ENCODE data around the gene ANKS1B.

ANKS1B gene

GRCh38 chr12:98818239-98818638, 1166.5 kb downstream of the ANKS1B start:
- Mint-ChIP-seq H3K27me3 (peaks cover 12% of the 10 kb centered on the region), H3K4me3 (no peak overlapping the region), H3K36me3 (no peaks in the 10 kb centered on the region), H3K27ac (no peak overlapping the region), H3K4me1 (no peaks in the 10 kb centered on the region), H3K9me3 (no peaks in the 10 kb centered on the region)

- Mint-ChIP-seq H3K36me3 (no peaks in the 10 kb centered on the region), H3K4me3 (no peak overlapping the region), H3K9me3 (no peaks in the 10 kb centered on the region), H3K27me3 (peaks cover 12% of the 10 kb centered on the region), H3K27ac (no peak overlapping the region), H3K4me1 (no peaks in the 10 kb centered on the region)
Observed at GRCh38 chr12:98817742-98818141, 1167.0 kb downstream of the ANKS1B start.

DNA sequence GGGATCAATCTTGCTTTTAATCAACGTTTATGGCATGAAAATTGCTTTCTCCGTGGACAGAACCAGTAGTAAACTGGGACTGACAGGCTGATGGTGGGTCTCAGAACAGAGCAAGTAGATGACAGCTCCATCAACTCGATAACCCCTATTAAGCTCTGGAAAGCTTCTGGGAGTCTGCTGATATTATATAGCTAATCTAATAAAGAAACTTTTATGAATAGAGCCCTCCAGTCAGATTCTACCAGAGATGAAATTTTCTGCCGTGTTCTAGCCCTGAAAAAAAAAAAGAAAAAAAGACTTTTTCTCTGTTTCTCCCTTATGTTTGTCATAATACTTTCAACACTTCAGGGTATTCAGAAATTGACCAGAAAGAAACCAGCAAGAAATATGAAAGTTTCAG, 1168.0 kb downstream of the ANKS1B start:
- H3K27ac Mint-ChIP-seq: no peak overlapping the region
- H3K36me3 Mint-ChIP-seq: no peaks in the 10 kb centered on the region
- H3K4me1 Mint-ChIP-seq: no peaks in the 10 kb centered on the region
- peaks cover 12% of the 10 kb centered on the region for H3K27me3 Mint-ChIP-seq
- no peaks in the 10 kb centered on the region for H3K9me3 Mint-ChIP-seq
- H3K4me3 Mint-ChIP-seq: no peak overlapping the region

- peaks cover 12% of the 10 kb centered on the region for H3K27me3 Mint-ChIP-seq
- no peak overlapping the region for H3K27ac Mint-ChIP-seq
- no peak overlapping the region for H3K4me3 Mint-ChIP-seq
- H3K36me3 Mint-ChIP-seq: no peaks in the 10 kb centered on the region
- no peaks in the 10 kb centered on the region for H3K4me1 Mint-ChIP-seq
- H3K9me3 Mint-ChIP-seq: no peaks in the 10 kb centered on the region
Observed at GRCh38 chr12:98814254-98814653, 1170.5 kb downstream of the ANKS1B start.

- H3K36me3 Mint-ChIP-seq: no peaks in the 10 kb centered on the region
- no peak overlapping the region for H3K27ac Mint-ChIP-seq
- peaks cover 4% of the 10 kb centered on the region for H3K27me3 Mint-ChIP-seq
- H3K9me3 Mint-ChIP-seq: no peaks in the 10 kb centered on the region
- no peak overlapping the region for H3K4me3 Mint-ChIP-seq
- H3K4me1 Mint-ChIP-seq: no peaks in the 10 kb centered on the region
Observed at GRCh38 chr12:98812225-98812624, 1172.5 kb downstream of the ANKS1B start.

- Mint-ChIP-seq H3K9me3 (no peaks in the 10 kb centered on the region), H3K4me3 (no peak overlapping the region), H3K4me1 (no peaks in the 10 kb centered on the region), H3K27me3 (peaks cover 3% of the 10 kb centered on the region), H3K36me3 (no peaks in the 10 kb centered on the region), H3K27ac (no peak overlapping the region)
Observed at GRCh38 chr12:98808243-98808875, 1176.4 kb downstream of the ANKS1B start.

DNA sequence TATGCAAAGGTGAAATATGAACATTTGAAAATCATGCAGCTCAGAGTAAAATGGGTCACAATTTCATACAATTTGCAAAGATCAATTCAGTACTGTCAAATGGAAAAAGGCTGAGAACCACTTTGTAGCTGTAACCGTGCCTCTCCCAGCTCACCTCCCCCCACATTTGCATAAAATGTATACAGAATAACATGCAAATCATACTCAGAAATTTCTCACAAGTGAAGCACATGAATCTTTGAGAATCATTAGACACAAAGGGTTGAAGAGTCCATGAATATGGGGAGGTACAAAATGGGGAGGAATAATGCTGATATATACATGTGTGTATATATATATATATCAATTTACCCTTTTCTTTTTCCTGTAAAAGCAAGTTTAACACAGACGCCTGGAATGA, 1177.5 kb downstream of the ANKS1B start:
- no peaks in the 10 kb centered on the region for H3K4me1 Mint-ChIP-seq
- no peaks in the 10 kb centered on the region for H3K9me3 Mint-ChIP-seq
- peaks cover 3% of the 10 kb centered on the region for H3K27me3 Mint-ChIP-seq
- H3K27ac Mint-ChIP-seq: no peak overlapping the region
- H3K36me3 Mint-ChIP-seq: no peaks in the 10 kb centered on the region
- no peak overlapping the region for H3K4me3 Mint-ChIP-seq

GRCh38 chr12:98803468-98804209, 1181.1 kb downstream of the ANKS1B start:
- Mint-ChIP-seq H3K9me3 (no peaks in the 10 kb centered on the region), H3K4me3 (no peak overlapping the region), H3K27me3 (peaks cover 6% of the 10 kb centered on the region), H3K4me1 (no peaks in the 10 kb centered on the region), H3K36me3 (no peaks in the 10 kb centered on the region), H3K27ac (no peak overlapping the region)

GRCh38 chr12:98799822-98800221, 1184.9 kb downstream of the ANKS1B start:
- no peaks in the 10 kb centered on the region for H3K4me1 Mint-ChIP-seq
- no peak overlapping the region for H3K27ac Mint-ChIP-seq
- no peak overlapping the region for H3K4me3 Mint-ChIP-seq
- H3K27me3 Mint-ChIP-seq: peaks cover 10% of the 10 kb centered on the region
- no peaks in the 10 kb centered on the region for H3K36me3 Mint-ChIP-seq
- H3K9me3 Mint-ChIP-seq: no peaks in the 10 kb centered on the region

GRCh38 chr12:98799146-98799810, 1185.5 kb downstream of the ANKS1B start:
- Mint-ChIP-seq H3K36me3 (no peaks in the 10 kb centered on the region), H3K27ac (no peak overlapping the region), H3K4me1 (no peaks in the 10 kb centered on the region), H3K4me3 (no peak overlapping the region), H3K27me3 (peaks cover 12% of the 10 kb centered on the region), H3K9me3 (no peaks in the 10 kb centered on the region)

GRCh38 chr12:98797200-98797599, 1187.5 kb downstream of the ANKS1B start:
- Mint-ChIP-seq H3K9me3 (no peaks in the 10 kb centered on the region), H3K4me1 (no peaks in the 10 kb centered on the region), H3K27me3 (peaks cover 14% of the 10 kb centered on the region), H3K36me3 (no peaks in the 10 kb centered on the region), H3K27ac (no peak overlapping the region), H3K4me3 (no peak overlapping the region)

DNA sequence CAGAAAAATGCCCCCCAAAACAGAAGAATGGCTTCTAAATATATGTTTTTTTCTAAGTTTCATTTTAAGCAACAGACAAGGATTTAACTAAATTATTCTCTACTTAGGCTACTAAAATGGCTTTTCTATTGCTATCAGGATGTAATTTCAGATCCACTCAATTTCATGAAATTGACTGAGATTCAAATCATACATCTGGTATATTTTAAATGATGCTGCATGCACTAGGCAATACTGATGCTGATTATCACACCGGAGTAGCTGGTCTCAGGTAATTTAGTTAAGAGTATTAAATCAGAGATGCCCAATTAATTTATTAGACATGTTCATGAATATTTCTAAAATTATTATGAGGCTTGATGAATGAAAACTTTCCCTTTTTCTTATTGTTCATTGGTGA, 1188.0 kb downstream of the ANKS1B start:
- no peak overlapping the region for H3K4me3 Mint-ChIP-seq
- H3K36me3 Mint-ChIP-seq: no peaks in the 10 kb centered on the region
- no peaks in the 10 kb centered on the region for H3K9me3 Mint-ChIP-seq
- no peak overlapping the region for H3K27ac Mint-ChIP-seq
- no peaks in the 10 kb centered on the region for H3K4me1 Mint-ChIP-seq
- H3K27me3 Mint-ChIP-seq: peaks cover 14% of the 10 kb centered on the region

DNA sequence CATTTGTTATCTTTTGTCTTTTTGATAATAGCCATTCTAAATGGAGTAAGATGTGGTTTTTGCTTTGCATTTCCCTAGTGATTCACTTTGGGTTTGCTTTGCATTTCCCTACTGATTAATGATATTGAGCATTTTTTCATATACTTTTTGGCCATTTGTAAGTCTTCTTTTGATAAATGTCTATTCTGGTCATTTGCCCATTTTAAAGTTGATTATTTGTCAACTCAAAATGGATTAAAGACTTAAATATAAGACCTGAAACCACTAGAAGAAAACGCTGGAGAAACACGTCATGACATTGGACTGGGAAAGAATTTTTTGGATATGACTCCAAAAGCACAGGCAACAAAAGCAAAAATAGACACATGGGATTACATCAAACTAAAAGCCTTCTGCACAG, 1191.6 kb downstream of the ANKS1B start:
- no peak overlapping the region for H3K27ac Mint-ChIP-seq
- peaks cover 18% of the 10 kb centered on the region for H3K27me3 Mint-ChIP-seq
- no peaks in the 10 kb centered on the region for H3K4me1 Mint-ChIP-seq
- H3K9me3 Mint-ChIP-seq: no peaks in the 10 kb centered on the region
- no peaks in the 10 kb centered on the region for H3K36me3 Mint-ChIP-seq
- no peak overlapping the region for H3K4me3 Mint-ChIP-seq

DNA sequence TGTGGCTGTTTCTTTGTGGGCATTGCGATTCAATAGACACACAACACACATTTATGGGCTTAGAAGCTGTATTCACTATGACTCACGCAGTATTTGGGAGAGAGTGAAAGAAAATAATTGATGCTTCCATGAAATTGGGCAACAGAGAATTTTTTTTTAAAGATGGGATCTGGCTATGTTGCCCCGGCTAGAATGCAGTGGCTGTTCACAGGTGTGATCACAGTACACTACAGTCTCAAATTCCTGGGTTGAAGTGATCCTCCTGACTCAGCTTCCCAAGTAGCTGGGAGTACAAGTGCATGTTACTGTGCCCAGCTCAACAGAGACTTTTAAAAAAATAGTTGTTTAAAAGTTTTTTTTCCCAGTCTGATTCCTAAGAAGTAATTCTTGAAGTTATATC, 1193.3 kb downstream of the ANKS1B start:
- Mint-ChIP-seq H3K36me3 (no peaks in the 10 kb centered on the region), H3K27me3 (peaks cover 13% of the 10 kb centered on the region), H3K4me3 (no peak overlapping the region), H3K9me3 (no peaks in the 10 kb centered on the region), H3K4me1 (no peaks in the 10 kb centered on the region), H3K27ac (no peak overlapping the region)

GRCh38 chr12:98788396-98788795, 1196.3 kb downstream of the ANKS1B start:
- peaks cover 10% of the 10 kb centered on the region for H3K27me3 Mint-ChIP-seq
- no peak overlapping the region for H3K27ac Mint-ChIP-seq

GRCh38 chr12:98786653-98787052, 1198.1 kb downstream of the ANKS1B start:
- H3K4me3 Mint-ChIP-seq: no peak overlapping the region
- H3K36me3 Mint-ChIP-seq: no peaks in the 10 kb centered on the region
- no peaks in the 10 kb centered on the region for H3K4me1 Mint-ChIP-seq
- H3K9me3 Mint-ChIP-seq: no peaks in the 10 kb centered on the region
- peaks cover 8% of the 10 kb centered on the region for H3K27me3 Mint-ChIP-seq
- no peak overlapping the region for H3K27ac Mint-ChIP-seq

More at GRCh38 chr12:98788396-98788795, 1196.3 kb downstream of the ANKS1B start:
- no peaks in the 10 kb centered on the region for H3K4me1 Mint-ChIP-seq
- no peak overlapping the region for H3K4me3 Mint-ChIP-seq
- no peaks in the 10 kb centered on the region for H3K36me3 Mint-ChIP-seq
- H3K9me3 Mint-ChIP-seq: no peaks in the 10 kb centered on the region

All from activated naive CD4-positive, alpha-beta T cell treated with anti-CD3 and anti-CD28 coated beads, Interleukin-2, amount 50 U/mL, for 24 hours (primary cell).